ENCODE data around the gene INAVA. TPM values are rescaled to one million over a fixed set of nuclear protein-coding genes. Genes with fewer than 3 reads are reported as not detected.

Gene INAVA
- polyA plus RNA-seq, 1 experiment = 0.16 TPM

DNA sequence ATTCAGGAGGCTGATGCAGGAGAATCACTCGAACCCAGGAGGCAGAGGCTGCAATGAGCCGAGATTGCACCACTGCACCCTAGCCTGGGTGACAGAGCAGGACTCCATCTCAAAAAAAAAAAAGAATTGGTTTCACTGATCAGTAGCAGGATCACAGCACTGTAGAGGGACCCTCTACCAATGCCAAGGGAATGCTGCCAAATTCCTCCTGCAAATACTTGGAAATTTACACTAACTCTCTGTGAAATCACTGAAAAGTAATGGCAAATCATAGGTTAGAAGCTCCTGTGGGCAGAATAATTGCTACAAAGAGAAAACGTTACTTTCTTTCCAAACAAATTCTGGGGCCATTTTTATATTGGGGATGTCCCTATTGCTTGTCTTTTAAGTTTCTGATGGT lies 28.6 kb upstream of the INAVA start:
- POLR2A ChIA-PET = interaction anchor here (0.6 to 0.8 kb wide), 3 partner anchors 73 to 244 kb away, joined by 3 to 4 read pairs (median 4); partner anchors contain the start of gene DDX59

DNA sequence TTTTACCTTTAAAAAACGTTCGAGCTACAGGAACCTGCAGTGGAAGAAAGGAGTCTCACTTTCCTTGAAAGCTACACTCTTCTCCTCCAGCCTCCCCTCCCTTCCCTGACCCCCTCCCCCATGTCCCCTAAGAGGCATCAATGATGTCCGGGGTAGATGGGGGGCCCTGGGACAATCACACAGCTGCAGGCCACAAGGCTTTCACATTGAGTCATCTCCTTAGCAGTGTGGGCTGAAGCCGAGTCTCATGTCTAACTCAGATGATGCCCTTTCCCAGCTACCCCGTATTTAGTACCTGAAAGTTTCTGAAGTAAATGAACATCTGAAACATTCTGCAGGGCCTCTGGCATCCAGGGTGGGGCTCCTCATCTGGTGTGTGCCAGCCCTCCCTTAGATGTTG lies 28.2 kb upstream of the INAVA start:
- ChIA-PET CTCF (interaction anchor here (0.5 to 1.3 kb wide), 2 partner anchors 176 to 237 kb away, joined by 4 to 6 read pairs; no protein-coding TSS in a partner anchor), POLR2A (interaction anchor here (0.6 to 1.5 kb wide), 4 partner anchors 9 to 244 kb away, joined by 3 to 4 read pairs (median 4); partner anchors contain the start of gene DDX59)
- TF ChIP-seq, protein P1, sequence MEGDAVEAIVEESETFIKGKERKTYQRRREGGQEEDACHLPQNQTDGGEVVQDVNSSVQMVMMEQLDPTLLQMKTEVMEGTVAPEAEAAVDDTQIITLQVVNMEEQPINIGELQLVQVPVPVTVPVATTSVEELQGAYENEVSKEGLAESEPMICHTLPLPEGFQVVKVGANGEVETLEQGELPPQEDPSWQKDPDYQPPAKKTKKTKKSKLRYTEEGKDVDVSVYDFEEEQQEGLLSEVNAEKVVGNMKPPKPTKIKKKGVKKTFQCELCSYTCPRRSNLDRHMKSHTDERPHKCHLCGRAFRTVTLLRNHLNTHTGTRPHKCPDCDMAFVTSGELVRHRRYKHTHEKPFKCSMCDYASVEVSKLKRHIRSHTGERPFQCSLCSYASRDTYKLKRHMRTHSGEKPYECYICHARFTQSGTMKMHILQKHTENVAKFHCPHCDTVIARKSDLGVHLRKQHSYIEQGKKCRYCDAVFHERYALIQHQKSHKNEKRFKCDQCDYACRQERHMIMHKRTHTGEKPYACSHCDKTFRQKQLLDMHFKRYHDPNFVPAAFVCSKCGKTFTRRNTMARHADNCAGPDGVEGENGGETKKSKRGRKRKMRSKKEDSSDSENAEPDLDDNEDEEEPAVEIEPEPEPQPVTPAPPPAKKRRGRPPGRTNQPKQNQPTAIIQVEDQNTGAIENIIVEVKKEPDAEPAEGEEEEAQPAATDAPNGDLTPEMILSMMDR (IDR thresholded peaks at IDR 0.05; ENCODE audit: low read depth, low read length) = no peak

More for the DNA sequence above, 28.6 kb upstream of the INAVA start:
- TF ChIP-seq, protein P1 (IDR thresholded peaks at IDR 0.05; ENCODE audit: low read depth, low read length) = no peak
- Histone ChIP-seq H3K27ac (ENCODE audit: low read depth, low read length) (no peak overlapping the region), H3K4me3 (ENCODE audit: low read depth, low read length) (no peak overlapping the region), H3K9me3 (ENCODE audit: control insufficient read depth, insufficient read depth, low read length) (no peaks in the 10 kb centered on the region), H3K27me3 (ENCODE audit: control insufficient read depth, insufficient read depth, low read length) (peaks cover 5% of the 10 kb centered on the region)
- CTCF ChIA-PET = interaction anchor here (1.3 kb wide), 1 partner anchor 177 kb away, joined by 4 read pairs; no protein-coding TSS in a partner anchor
- no peak for DNase-seq (ENCODE audit: low read depth, low spot score)

DNA sequence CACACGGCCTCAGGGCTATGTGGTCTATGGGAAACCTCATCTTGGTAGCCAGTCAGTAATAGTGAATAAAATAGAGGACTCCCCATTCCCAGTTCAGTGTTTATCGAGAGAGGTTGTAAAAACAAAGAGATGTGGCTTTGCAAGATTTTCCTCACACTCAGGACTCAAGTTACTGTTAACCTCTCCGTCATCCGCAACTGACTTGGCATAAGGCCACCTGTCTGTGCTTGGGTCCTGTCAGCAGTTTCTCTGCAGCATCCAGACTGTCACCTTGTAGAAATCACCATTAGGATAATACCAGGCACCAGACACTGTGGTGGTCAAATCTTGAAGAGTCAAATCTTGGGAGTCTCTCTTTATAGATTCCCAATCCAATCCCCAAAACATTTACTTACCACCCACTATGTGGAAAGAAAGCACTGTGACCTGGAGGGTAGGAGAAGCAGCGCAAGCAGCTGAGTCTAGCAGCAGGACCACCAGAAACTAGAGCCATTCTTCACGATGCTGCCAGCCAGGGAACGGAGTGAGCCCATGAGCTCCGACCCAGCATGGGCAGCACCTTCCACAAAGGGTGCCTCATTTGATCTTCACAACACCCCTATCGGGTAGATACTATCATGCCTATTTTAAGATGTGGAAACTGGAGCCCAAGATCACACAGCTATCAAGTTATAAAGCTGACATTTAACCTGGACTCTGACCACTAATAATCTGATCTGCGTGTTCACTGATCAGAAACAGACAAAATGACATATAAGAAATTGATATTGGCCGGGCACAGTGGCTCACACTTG lies 27.5 kb upstream of the INAVA start:
- TF ChIP-seq, protein P1 (IDR thresholded peaks at IDR 0.05; ENCODE audit: low read depth, low read length) = no peak
- POLR2A ChIA-PET = interaction anchor here (1.5 kb wide), 1 partner anchor 10 kb away, joined by 4 read pairs; no protein-coding TSS in a partner anchor
- no peak for DNase-seq (ENCODE audit: low read depth, low spot score)
- no peak overlapping the region for H3K4me3 ChIP-seq (ENCODE audit: low read depth, low read length)
- no peak overlapping the region for H3K27ac ChIP-seq (ENCODE audit: low read depth, low read length)
- CTCF ChIA-PET = interaction anchor here (0.5 to 0.8 kb wide), 2 partner anchors 104 to 236 kb away, joined by 4 to 6 read pairs; no protein-coding TSS in a partner anchor
- peaks cover 15% of the 10 kb centered on the region for H3K27me3 ChIP-seq (ENCODE audit: control insufficient read depth, insufficient read depth, low read length)
- no peaks in the 10 kb centered on the region for H3K9me3 ChIP-seq (ENCODE audit: control insufficient read depth, insufficient read depth, low read length)

More for the DNA sequence above, 28.2 kb upstream of the INAVA start:
- no peak overlapping the region for H3K27ac ChIP-seq (ENCODE audit: low read depth, low read length)
- H3K9me3 ChIP-seq (ENCODE audit: control insufficient read depth, insufficient read depth, low read length) = no peaks in the 10 kb centered on the region
- no peak for DNase-seq (ENCODE audit: low read depth, low spot score)
- peaks cover 8% of the 10 kb centered on the region for H3K27me3 ChIP-seq (ENCODE audit: control insufficient read depth, insufficient read depth, low read length)
- no peak overlapping the region for H3K4me3 ChIP-seq (ENCODE audit: low read depth, low read length)

DNA sequence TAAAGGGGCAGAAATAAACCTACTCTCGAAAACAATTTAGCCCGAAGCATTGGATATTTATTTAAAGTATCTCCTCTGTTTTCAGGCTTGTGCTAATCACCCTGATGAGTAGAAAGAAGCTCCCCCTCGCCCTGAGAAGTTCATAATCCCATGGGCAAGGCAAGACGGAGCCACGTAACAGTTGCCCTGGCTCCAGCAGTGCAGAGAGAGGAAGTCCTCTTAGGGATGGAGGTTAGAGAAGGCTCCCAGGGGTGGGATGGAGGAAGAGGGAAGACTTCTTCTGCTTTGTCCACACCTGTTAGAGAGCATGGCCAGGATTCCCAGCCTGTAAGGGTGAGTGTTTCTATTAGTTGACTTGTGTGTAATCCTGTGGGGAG lies 25.3 kb upstream of the INAVA start:
- H3K27ac ChIP-seq (ENCODE audit: low read depth, low read length) = no peak overlapping the region
- H3K27me3 ChIP-seq (ENCODE audit: control insufficient read depth, insufficient read depth, low read length) = peaks cover 32% of the 10 kb centered on the region
- TF ChIP-seq, protein P1 (IDR thresholded peaks at IDR 0.05; ENCODE audit: low read depth, low read length) = no peak
- no peak for DNase-seq (ENCODE audit: low read depth, low spot score)
- ChIA-PET POLR2A (no interaction called here), CTCF (no interaction called here)
- H3K4me3 ChIP-seq (ENCODE audit: low read depth, low read length) = no peak overlapping the region
- H3K9me3 ChIP-seq (ENCODE audit: control insufficient read depth, insufficient read depth, low read length) = peaks cover 3% of the 10 kb centered on the region; the same call in 1 of the 2 replicates
